GM18517 (cell line): ENCODE results near the gene PDE10A.

Experiments used
- ATAC-seq: cut with Tn5 transposase; IDR thresholded peaks from one replicate; pipeline ENCODE4 v1.9.1; 2021; ENCODE audit warnings: mild to moderate bottlenecking, moderate library complexity; ENCODE audit not compliant: unreplicated experiment

Gene PDE10A

GRCh38 chr6:165678904-165679303 is 15.9 kb upstream of the PDE10A start:
- ATAC-seq, result no peak

GRCh38 chr6:165678429-165678828 is 15.4 kb upstream of the PDE10A start:
- no peak for ATAC-seq

- no peak for ATAC-seq
Measured at GRCh38 chr6:165677091-165677490, 14.1 kb upstream of the PDE10A start.

- no peak for ATAC-seq
Measured at GRCh38 chr6:165676435-165677068, 13.5 kb upstream of the PDE10A start.

GRCh38 chr6:165675120-165675519 is 12.1 kb upstream of the PDE10A start:
- no peak for ATAC-seq

GRCh38 chr6:165674155-165675029 is 11.4 kb upstream of the PDE10A start:
- no peak for ATAC-seq

GRCh38 chr6:165671222-165671768 is 8.3 kb upstream of the PDE10A start:
- ATAC-seq, result no peak

- no peak for ATAC-seq
Measured at GRCh38 chr6:165668951-165669350, 5.9 kb upstream of the PDE10A start.

- no peak for ATAC-seq
Measured at GRCh38 chr6:165665384-165665672, 2.3 kb upstream of the PDE10A start.

GRCh38 chr6:165664559-165665383 is 1.7 kb upstream of the PDE10A start:
- no peak for ATAC-seq

- ATAC-seq, result no peak
Measured at GRCh38 chr6:165663736-165664558, 906 bp upstream of the PDE10A start.

GRCh38 chr6:165663377-165663735 is 315 bp upstream of the PDE10A start:
- no peak for ATAC-seq

- ATAC-seq, result no peak
Measured at GRCh38 chr6:165662041-165662748, 846 bp downstream of the PDE10A start.

GRCh38 chr6:165661664-165662025 is 1.4 kb downstream of the PDE10A start:
- no peak for ATAC-seq

- ATAC-seq, result no peak
Measured at GRCh38 chr6:165660857-165661663, 2.0 kb downstream of the PDE10A start.

- ATAC-seq, result no peak
Measured at GRCh38 chr6:165659945-165660856, 2.8 kb downstream of the PDE10A start.

GRCh38 chr6:165658395-165659058 is 4.5 kb downstream of the PDE10A start:
- no peak for ATAC-seq

GRCh38 chr6:165657325-165657680 is 5.7 kb downstream of the PDE10A start:
- no peak for ATAC-seq
